ENCODE results near the gene ZNF664.

Gene ZNF664

DNA sequence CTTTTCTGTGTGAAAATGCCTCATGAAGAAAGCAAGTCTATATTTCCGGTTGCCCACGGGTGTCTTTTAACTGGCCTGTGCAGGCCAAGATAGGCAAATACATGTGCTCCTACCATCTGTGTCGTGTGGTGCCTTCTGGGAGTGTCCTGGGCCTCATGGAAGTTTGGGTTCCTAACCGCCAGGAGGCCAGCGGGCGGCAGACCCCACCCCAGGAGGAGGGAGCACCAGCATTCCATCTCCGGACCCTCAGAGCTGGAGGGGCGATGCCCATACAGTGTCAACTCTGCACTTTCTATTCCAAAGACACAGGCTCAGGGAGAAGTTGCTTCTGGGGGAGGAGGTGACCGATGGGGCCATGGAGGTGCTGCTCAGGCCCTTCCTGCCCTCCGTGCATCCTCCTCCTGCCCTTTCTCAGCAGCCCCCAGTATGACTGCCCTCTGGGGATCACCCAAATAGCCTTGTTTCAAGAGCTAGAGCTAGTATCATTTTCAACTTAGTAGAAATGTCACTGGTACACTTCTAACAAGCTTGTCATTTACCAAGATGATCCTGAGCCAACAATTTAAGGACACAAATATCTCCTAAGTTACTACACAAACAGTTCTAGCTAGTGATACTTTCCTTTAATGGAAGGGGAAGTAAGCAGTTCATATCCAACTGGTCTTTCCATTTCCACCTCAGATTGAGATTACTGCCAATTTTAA is 18.2 kb upstream of the ZNF664 start:
- no peak overlapping the region for H3K27ac ChIP-seq

DNA sequence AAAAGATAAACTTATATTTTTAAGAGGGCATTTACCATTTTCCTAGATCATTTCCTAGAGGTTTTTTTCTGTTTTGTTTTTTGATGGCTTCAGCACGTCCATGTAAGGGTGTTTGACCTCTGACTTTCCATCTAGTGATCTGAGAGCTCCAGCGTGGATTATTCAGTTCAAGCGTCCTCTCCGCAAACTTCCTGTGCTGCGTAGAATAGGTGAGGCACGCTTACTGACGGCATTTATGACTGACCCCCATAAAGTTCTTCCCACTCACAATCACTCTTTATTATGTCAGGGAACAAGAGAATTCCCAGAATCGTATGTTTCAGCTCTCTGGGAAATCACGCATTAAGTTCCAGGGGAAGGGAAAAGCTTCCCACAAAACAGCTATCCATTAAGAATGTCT is 16.8 kb upstream of the ZNF664 start:
- TF ChIP-seq, protein P1, sequence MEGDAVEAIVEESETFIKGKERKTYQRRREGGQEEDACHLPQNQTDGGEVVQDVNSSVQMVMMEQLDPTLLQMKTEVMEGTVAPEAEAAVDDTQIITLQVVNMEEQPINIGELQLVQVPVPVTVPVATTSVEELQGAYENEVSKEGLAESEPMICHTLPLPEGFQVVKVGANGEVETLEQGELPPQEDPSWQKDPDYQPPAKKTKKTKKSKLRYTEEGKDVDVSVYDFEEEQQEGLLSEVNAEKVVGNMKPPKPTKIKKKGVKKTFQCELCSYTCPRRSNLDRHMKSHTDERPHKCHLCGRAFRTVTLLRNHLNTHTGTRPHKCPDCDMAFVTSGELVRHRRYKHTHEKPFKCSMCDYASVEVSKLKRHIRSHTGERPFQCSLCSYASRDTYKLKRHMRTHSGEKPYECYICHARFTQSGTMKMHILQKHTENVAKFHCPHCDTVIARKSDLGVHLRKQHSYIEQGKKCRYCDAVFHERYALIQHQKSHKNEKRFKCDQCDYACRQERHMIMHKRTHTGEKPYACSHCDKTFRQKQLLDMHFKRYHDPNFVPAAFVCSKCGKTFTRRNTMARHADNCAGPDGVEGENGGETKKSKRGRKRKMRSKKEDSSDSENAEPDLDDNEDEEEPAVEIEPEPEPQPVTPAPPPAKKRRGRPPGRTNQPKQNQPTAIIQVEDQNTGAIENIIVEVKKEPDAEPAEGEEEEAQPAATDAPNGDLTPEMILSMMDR (IDR thresholded peaks at IDR 0.05): no peak
- TF ChIP-seq ZFX (IDR thresholded peaks at IDR 0.05; ENCODE audit: borderline replicate concordance): no peak
- no peak overlapping the region for H3K27ac ChIP-seq

More for the DNA sequence above, 18.2 kb upstream of the ZNF664 start:
- TF ChIP-seq, protein P1 (IDR thresholded peaks at IDR 0.05): no peak

DNA sequence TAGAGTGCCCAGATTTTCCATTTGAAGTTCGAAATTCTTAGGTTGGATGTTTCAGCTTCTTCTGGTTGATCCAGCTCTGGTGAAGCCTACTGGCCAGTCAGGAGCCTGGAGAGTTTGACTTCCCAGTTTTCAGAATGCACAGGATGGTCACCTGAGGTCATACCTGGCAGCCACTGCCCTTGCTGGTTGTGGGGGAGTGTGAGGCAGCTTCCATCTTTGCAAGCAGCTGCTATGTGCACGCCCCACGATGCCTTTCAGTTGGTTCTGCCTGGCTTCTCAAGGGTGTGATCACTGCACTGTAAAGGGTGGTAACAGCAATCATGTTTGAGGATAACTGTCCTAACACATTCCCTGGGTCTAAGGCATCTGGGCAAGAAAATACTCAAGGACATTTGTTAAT is 15.8 kb upstream of the ZNF664 start:
- H3K27ac ChIP-seq: no peak overlapping the region
- no peak for TF ChIP-seq ZFX (IDR thresholded peaks at IDR 0.05; ENCODE audit: borderline replicate concordance)
- TF ChIP-seq, protein P1 (IDR thresholded peaks at IDR 0.05): no peak

DNA sequence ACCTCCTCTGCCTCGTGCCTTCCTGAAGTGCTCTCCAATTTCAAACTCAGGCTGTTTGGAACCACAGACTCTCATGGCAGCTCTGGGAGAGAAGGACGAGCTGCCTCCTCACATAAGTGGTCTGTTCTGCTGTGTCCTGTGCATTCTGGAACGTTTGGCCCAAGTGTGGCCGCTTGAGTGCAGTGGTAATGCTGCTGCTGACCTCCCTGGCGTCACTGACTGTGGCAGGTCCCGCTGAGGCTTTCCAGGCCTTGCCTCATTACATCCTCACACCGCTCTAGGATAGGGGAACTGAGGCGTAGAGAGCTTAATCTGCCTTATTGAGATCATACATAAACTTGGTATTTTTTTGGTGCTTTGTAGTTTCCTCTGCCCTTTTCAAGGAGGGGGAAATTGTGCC is 14.6 kb upstream of the ZNF664 start:
- TF ChIP-seq ZFX (IDR thresholded peaks at IDR 0.05; ENCODE audit: borderline replicate concordance): no peak
- TF ChIP-seq, protein P1 (IDR thresholded peaks at IDR 0.05): no peak

DNA sequence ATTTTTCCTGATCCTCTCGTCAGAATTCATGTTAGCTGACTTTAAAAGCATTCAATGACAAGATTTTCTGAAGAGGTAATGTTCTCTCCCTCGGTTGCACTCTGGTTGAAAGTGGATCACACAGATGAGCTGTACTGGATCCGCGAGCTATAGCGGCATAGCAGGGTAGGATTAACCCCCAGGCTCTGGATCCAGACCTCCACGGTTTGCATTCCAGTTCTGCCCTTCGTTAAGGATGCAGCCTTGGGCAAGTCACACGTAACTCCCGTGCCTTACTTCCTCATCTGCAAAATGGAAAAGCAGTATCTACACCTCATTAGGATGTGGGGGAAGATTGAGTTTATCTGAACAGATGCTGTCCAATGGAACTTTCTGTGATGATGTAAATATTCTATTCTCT is 14.1 kb upstream of the ZNF664 start:
- H3K27ac ChIP-seq: no peak overlapping the region
- TF ChIP-seq, protein P1 (IDR thresholded peaks at IDR 0.05): no peak
- TF ChIP-seq ZFX (IDR thresholded peaks at IDR 0.05; ENCODE audit: borderline replicate concordance): no peak

More for the DNA sequence above, 14.6 kb upstream of the ZNF664 start:
- no peak overlapping the region for H3K27ac ChIP-seq

DNA sequence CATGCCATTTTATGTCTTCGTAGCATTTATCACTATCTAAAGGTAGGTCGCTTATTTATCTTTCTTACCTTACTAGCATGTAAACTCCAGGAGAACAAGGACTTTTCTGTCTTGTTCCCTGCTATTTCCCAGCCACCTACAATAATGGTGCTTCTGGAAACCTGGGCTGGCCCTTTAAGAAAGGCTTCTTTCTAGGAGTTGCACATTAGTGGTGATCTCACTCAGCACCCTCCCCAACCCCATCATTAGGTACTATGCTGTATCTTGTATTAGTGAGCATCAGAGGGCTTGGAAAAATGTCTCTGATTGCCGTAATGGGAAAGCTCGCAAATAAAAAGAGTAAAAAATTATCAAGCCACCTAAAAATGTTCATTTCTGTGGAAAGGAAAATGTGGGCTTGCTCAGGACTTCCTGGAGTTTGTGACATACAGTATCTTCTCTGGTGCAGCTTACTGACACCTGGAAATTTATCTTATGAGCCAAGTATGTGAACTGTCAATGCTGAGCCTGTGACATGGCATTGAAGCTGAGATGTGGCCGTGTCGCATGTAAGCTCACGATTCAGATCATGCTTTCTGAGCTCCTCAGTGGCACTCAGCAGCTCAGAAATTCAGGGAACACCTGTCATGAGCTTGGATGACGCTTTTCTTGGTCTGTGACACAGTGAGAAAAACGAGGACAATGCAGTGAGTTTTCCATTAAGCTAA is 12.8 kb upstream of the ZNF664 start:
- TF ChIP-seq, protein P1 (IDR thresholded peaks at IDR 0.05): no peak
- no peak for TF ChIP-seq ZFX (IDR thresholded peaks at IDR 0.05; ENCODE audit: borderline replicate concordance)
- H3K27ac ChIP-seq: no peak overlapping the region

DNA sequence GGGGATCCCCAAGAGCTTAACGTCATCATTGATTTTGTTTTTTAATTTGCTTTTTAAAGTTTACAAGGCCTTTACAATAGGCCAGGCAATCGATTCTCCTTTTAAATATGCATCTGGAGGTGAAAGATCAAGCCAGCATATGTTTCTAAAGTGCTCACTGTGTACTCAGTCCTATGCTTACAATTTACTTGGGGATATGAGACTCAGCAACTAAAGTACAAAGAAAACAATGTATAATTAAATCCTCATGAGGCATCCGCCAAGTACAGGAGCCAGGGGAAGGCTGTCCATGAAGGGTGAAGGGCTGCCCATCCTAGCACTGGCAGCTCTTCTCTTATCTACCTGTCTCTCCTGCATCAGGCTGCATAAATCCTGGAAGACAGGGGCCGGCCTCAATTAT is 12.2 kb upstream of the ZNF664 start:
- no peak overlapping the region for H3K27ac ChIP-seq
- TF ChIP-seq, protein P1 (IDR thresholded peaks at IDR 0.05): no peak
- no peak for TF ChIP-seq ZFX (IDR thresholded peaks at IDR 0.05; ENCODE audit: borderline replicate concordance)

Data from 22Rv1 (cell line).